NCI-H345 treated with DMSO at 0.1 percent for 48 hours (cell line): Measurements from ENCODE around the gene NAAA.
"Not testable (repeated sequence)": the region's sequence is repeated elsewhere in the genome, so short reads cannot be mapped to it uniquely, and the experiment has no call there.

Source experiments
- DNase-seq: peaks from one replicate; lab custom pipeline; 2025; ENCODE audit not compliant: unreplicated experiment; lab: John Stamatoyannopoulos, UW

Gene NAAA

GRCh38 chr4:75940692-75941253 is at the start of gene NAAA:
TSS of gene NAAA (minus strand) at chr4:75941013. CDS start at chr4:75940949, 64 bp downstream.
- DNase-seq = peak; percentile 18

DNA sequence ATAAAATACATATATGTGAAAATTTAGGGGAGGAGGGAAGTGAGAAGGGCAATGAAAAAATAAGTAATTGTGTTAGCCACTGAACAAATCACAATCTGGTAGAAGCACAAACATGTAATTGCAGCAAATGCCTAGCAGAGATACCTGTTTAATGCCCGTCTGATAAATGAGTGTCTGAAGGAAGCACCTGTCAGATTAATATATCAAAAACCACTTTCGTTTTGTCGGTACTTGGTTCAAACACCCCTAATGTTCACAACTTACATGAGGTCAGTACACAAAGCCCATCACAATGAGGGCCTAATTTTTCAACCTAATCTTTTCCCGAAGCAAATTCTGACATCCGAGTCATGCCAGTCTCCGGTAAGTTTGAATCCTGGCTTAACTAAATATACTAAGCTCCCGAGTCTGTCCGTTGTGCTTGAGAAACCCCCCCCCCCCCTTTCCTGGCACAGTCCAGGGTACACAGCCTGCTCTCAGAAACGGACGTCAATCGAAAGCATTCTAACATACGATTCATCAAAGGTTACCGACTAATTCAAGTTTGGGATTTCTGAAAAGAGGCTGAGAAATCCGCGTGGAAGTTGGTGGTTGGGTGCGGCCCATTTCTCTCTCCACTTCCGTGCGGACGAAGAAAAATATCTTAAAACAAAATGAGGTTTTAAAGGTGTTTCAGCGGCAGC is 49.2 kb upstream of the NAAA start:
- no peak for DNase-seq

GRCh38 chr4:75985116-75985515 is 44.3 kb upstream of the NAAA start:
- no peak for DNase-seq

DNA sequence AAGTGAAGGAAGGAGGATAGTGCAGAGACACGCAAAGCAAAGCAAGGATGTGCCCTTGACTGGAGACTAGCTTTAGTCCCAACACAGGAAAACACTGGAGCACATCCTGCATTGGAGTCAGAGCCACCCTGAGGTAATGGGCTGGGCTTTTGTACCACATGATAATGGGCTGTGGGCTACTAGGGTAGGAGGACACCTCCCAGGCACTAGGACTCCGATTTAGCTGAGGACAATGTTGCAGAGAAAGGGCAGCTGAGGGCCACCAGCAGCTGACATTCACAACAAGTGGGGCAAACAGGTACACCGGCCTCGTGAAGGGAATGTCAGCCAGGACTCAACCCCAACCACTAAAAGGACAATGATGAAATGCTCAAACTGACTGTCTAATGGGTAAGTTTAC is 39.8 kb upstream of the NAAA start:
- DNase-seq = no peak

GRCh38 chr4:75976177-75976576 is 35.4 kb upstream of the NAAA start:
- DNase-seq = no peak

- no peak for DNase-seq
Observed at GRCh38 chr4:75973766-75974165, 33.0 kb upstream of the NAAA start.

GRCh38 chr4:75968084-75968483 is 27.3 kb upstream of the NAAA start:
- DNase-seq = no peak

GRCh38 chr4:75963558-75963957 is 22.7 kb upstream of the NAAA start:
- DNase-seq = no peak

DNA sequence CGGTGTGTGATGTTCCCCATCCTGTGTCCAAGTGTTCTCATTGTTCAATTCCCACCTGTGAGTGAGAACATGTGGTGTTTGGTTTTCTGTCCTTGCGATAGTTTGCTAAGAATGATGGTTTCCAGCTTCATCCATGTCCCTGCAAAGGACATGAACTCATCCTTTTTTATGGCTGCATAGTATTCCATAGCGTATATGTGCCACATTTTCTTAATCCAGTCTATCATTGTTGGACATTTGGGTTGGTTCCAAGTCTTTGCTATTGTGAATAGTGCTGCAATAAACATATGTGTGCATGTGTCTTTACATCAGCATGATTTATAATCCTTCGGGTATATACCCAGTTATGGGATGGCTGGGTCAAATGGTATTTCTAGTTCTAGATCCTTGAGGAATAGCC is 21.3 kb upstream of the NAAA start:
- DNase-seq = not testable (repeated sequence)

DNA sequence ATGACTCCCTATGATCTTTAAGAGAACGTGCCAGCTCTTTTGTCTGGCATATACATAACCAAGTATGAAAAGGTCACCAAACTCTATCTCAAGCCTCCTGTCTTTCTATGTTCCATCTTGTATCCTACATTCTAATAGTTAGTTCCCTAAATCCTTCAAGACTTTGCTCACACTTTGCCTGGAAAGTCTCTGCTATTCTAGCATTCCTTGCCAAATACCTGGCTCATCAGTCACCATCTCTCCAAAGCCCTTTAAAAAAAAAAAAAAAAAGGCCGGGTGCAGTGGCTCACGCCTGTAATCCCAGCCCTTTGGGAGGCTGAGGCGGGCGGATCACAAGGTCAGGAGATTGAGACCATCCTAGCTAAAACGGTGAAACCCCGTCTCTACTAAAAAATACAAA is 17.7 kb upstream of the NAAA start:
- not testable (repeated sequence) for DNase-seq

DNA sequence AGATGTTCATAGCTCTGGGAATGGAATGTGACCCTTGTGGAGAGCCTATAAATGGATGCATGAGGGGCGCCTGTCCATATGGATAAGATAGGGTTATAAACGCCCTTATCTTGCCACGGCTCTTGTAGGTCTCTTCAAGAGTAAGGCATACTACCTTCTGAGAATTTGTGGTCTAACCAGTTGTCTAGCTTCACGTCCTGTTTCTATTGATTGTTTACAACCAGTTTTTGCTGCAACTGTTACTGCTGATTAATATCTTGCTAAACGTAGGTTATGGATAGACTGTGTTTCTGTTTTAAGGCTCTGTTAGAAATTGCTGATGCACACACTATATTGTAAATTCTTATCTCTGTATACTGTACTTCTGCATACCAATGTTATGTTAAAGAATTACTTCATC is 14.0 kb upstream of the NAAA start:
- DNase-seq = not testable (repeated sequence)

GRCh38 chr4:75953509-75953908 is 12.7 kb upstream of the NAAA start:
- DNase-seq = no peak

- DNase-seq = no peak
Observed at GRCh38 chr4:75950213-75950815, 9.5 kb upstream of the NAAA start.

- DNase-seq = no peak
Observed at GRCh38 chr4:75948822-75949444, 8.1 kb upstream of the NAAA start.

DNA sequence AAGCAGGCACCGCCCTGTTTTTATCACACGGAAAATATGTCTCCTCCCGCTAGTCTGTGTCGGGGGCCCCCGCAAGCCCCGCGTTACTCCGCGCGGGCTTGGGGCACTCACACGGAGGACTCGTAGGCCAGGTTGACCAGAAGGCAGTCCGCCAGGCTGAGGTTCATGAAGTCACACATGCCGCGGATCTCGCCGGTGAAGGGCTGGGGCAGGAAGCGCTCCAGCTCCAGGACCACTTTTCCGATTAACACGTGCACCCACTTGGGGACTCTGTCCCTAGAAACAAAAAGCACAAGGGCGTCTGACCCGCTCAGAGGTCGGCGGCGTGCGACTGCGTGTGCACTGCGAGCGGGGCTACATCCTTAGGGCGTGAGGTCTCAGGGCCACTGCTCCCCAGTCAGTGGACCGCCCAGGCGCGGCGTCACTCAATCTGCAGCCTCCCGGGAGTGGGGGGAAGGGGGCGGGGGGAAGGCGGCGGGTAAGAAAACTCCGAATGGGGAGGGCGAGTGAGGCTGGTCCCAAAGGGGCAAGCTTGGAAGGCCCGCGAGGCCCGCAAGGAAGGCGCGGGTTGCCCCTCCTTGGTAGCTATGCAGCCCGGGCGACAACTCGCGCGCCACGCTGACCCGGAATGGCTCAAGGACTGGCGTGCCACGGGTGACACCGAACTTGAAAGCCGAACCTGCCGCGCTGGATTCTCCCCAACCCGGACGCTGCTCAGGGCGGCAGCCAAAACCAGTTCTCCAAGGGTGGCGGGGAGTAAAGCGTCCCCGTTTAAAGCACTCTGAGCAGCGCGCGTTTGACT is 722 bp downstream of the NAAA start:
- no peak for DNase-seq

- DNase-seq = no peak
Observed at GRCh38 chr4:75935628-75936027, 5.2 kb downstream of the NAAA start.

GRCh38 chr4:75930152-75930551 is 10.7 kb downstream of the NAAA start:
- DNase-seq = no peak

DNA sequence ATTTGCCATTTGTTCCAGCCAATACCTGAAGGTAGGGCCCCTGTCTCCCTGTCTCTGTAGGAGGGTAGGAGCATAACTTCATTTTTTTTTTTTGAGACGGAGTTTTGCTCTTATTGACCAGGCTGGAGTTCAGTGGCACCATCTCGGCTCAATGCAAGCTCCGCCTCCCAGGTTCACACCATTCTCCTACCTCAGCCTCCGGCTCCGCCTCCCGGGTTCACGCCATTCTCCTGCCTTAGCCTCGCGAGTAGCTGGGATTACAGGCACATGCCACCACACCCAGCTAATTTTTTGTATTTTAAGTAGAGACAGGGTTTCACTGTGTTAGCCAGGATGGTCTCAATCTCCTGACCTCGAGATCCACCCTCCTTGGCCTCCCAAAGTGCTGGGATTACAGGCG is 15.9 kb downstream of the NAAA start:
- not testable (repeated sequence) for DNase-seq

DNA sequence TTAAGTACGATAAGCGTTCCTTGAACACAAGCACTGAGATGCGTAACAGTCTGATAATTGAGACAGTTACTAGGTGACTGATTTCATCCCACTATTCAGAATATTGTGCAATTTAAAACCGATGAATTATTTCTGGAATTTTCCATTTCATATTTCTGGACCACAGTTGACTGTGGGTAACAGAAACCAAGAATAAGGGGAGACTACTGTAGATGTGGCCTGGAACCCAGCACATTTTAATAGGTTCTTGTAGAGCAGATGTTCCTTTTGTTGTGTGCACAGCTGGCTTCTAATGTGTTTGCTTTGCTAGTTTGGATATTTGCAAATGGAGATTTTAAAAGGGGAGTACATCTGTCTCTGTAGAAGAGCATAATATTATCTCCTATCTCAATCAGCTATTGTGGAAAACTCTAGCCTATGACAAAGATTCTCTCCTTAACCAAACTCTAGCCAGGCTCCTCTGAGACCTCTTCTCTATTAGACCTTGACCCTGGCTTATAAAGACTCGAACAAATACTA is 16.4 kb downstream of the NAAA start:
- DNase-seq = peak; percentile 6

- DNase-seq = no peak
Observed at GRCh38 chr4:75922588-75922987, 18.2 kb downstream of the NAAA start.

DNA sequence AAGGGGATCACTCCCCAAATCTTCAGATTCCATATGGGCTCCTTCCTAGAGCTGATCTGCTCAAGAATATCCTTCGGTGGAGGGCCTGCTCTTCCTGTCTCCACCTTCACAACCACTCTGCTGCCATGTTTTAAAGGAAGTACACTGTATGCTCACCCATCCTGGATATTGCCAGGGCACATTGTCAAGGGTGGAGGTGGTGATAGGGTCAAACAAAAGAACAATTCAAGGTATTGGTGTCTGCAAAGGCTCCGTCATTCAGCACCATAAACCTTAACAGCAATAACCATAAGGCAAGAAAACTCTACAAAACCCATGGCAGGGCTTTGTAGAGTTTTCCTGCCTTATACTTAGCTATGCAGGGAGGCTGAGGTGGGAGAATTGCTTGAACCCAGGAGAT is 18.9 kb downstream of the NAAA start:
- no peak for DNase-seq
